Uterus (tissue), 4 donors: Measurements from ENCODE around the gene EMP3. TPM values are rescaled to one million over a fixed set of nuclear protein-coding genes. Genes with fewer than 3 reads are reported as not detected.
"Not testable (repeated sequence)": the region's sequence is repeated elsewhere in the genome, so short reads cannot be mapped to it uniquely, and the experiment has no call there.

Experiments used
- DNase-seq, 2 donors: peaks; one replicate each; pipeline ENCODE4 v3.0.0-alpha.2; 2019 to 2020
- H3K27ac ChIP-seq, 2 donors: fragments of 200-600 bp; sonication (generic); 1 replicate in 1 of 2; 2 replicates in 1 of 2; pipeline ENCODE4 v1.5.1; 2016 to 2018
- H3K27me3 ChIP-seq, 2 donors: fragments of 200-600 bp; sonication (generic); one replicate each; pipeline ENCODE4 v1.5.1; 2018 to 2019; ENCODE audit warnings: control low read depth in 1 of 2
- H3K36me3 ChIP-seq, 2 donors: fragments of 200-600 bp; sonication (generic); one replicate each; pipeline ENCODE4 v1.5.1; 2019; ENCODE audit warnings: control low read depth in 1 of 2
- H3K4me1 ChIP-seq, 2 donors: fragments of 200-600 bp; sonication (generic); one replicate each; pipeline ENCODE4 v1.5.1; 2018 to 2019; ENCODE audit warnings: control low read depth in 1 of 2
- H3K4me3 ChIP-seq, 2 donors: fragments of 200-600 bp; sonication (generic); 1 replicate in 1 of 2; 2 replicates in 1 of 2; pipeline ENCODE4 v1.5.1; 2018 to 2019; ENCODE audit warnings: mild to moderate bottlenecking in 1 of 2
- H3K9me3 ChIP-seq, 2 donors: fragments of 200-600 bp; sonication (generic); one replicate each; pipeline ENCODE4 v1.5.1; 2019; ENCODE audit warnings: control low read depth in 1 of 2
- POLR2A ChIP-seq, 2 donors: fragments of 450-650 bp; IDR thresholded peaks; one replicate each; pipeline ENCODE4 v1.6.1; 2016; ENCODE audit warnings: antibody characterized with exemption in 2 of 2, mild to moderate bottlenecking in 1 of 2, moderate library complexity in 1 of 2
- intact Hi-C: fragments of 100-400 bp; cut with DNase I; formaldehyde crosslinking; loops from one replicate; pipeline ENCODE4 v1.15.1; 2023; ENCODE audit warnings: low total_unique reads
- total RNA-seq, 4 donors: library from RNA; depleted of rRNA in 3 of 4; stranded (reverse); fragments of >200 nt in 3 of 4; gene quantifications; one replicate each; pipeline versions ENCODE4 v1.1.0 to v1.2.4, GENCODE V29; 2014 to 2023
- TF ChIP-seq, protein P1 (sequence below), 4 experiments: fragments of 200-600 bp in 2 of 4; fragments of 450-650 bp in 2 of 4; sonication (generic) in 2 of 4; IDR thresholded peaks; one replicate each; pipeline ENCODE4 v1.5.1; 2016 to 2019; ENCODE audit warnings: antibody characterized with exemption in 4 of 4, mild to moderate bottlenecking in 2 of 4, moderate library complexity in 1 of 4
- donor health status: DM: yes; HTN: yes; CAD: no.

Gene EMP3
- total RNA-seq, 4 donors from 2014 or later, result 23.8 to 147 (median 45.2) TPM

DNA sequence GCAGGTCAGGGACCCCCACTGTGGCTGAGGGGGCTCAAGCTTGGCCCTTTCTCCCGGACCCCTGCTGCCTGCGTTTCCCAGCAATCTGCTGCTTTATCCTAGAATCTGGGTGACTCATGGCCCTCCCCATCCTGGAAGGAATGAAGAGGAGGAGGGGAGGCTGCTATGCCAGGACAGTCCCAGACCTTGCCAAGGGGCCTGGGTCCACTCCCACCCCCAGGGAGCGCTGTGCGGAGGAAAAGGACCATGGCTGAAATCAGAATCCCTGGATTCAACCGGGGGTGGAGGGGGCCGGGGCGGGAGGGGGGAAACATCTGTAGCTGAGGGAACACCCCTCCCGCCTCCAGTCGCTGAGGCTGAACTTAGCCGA lies 35.0 kb upstream of the EMP3 start:
- H3K4me1 ChIP-seq, result no peaks in the 10 kb centered on the region
- H3K27ac ChIP-seq, result peak overlapping the region in 1 of 2 donors; percentile 48
- peak; percentile 28 to 61 for DNase-seq
- H3K27me3 ChIP-seq, result no peaks in the 10 kb centered on the region
- peak overlapping the region in 1 of 2 donors; percentile 17 for H3K4me3 ChIP-seq
- TF ChIP-seq, protein P1, sequence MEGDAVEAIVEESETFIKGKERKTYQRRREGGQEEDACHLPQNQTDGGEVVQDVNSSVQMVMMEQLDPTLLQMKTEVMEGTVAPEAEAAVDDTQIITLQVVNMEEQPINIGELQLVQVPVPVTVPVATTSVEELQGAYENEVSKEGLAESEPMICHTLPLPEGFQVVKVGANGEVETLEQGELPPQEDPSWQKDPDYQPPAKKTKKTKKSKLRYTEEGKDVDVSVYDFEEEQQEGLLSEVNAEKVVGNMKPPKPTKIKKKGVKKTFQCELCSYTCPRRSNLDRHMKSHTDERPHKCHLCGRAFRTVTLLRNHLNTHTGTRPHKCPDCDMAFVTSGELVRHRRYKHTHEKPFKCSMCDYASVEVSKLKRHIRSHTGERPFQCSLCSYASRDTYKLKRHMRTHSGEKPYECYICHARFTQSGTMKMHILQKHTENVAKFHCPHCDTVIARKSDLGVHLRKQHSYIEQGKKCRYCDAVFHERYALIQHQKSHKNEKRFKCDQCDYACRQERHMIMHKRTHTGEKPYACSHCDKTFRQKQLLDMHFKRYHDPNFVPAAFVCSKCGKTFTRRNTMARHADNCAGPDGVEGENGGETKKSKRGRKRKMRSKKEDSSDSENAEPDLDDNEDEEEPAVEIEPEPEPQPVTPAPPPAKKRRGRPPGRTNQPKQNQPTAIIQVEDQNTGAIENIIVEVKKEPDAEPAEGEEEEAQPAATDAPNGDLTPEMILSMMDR (IDR thresholded peaks at IDR 0.05), result no peak
- TF ChIP-seq POLR2A (IDR thresholded peaks at IDR 0.05), result no peak
- no peaks in the 10 kb centered on the region for H3K36me3 ChIP-seq
- no peaks in the 10 kb centered on the region for H3K9me3 ChIP-seq
- intact Hi-C loops, result no loop called here

- no peaks in the 10 kb centered on the region for H3K36me3 ChIP-seq
- H3K9me3 ChIP-seq, result no peaks in the 10 kb centered on the region
- no peaks in the 10 kb centered on the region for H3K27me3 ChIP-seq
- peak overlapping the region; percentile 48 to 60 for H3K27ac ChIP-seq
- TF ChIP-seq, protein P1 (IDR thresholded peaks at IDR 0.05), result peak; percentile 96 to 98 (median 96)
- no peak for TF ChIP-seq POLR2A (IDR thresholded peaks at IDR 0.05)
- peak overlapping the region; percentile 17 to 31 for H3K4me3 ChIP-seq
- peak; percentile 79 to 90 for DNase-seq
- intact Hi-C loops, result no loop called here
- no peaks in the 10 kb centered on the region for H3K4me1 ChIP-seq
Observed at GRCh38 chr19:48290771-48291488, 34.4 kb upstream of the EMP3 start.

GRCh38 chr19:48291489-48291815 lies 33.9 kb upstream of the EMP3 start:
- H3K4me1 ChIP-seq, H3K4me3 ChIP-seq, H3K27ac ChIP-seq, intact Hi-C loops, H3K9me3 ChIP-seq, DNase-seq, H3K27me3 ChIP-seq, H3K36me3 ChIP-seq: not testable (repeated sequence)

DNA sequence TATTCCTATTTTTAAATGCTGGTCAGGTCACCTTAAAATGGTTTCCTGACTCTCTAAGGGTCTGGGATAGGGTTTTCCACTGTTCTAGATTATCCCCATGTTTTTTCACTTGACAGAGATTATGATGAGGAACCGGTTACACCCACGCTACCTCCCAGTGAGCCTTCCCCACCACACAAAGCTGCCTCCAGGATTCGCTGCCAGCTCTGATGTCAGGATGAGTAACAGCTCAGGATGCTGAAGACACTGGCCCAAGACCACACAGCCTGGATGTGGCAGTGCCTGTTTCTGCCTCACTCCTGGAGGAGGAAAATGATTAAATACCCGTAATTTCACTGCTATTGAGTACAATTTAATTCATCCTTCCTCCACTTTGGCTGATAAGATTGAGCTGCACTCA lies 32.6 kb upstream of the EMP3 start:
- no peak overlapping the region for H3K4me3 ChIP-seq
- no peak for TF ChIP-seq POLR2A (IDR thresholded peaks at IDR 0.05)
- TF ChIP-seq, protein P1 (IDR thresholded peaks at IDR 0.05), result no peak
- no peak overlapping the region for H3K27ac ChIP-seq
- intact Hi-C loops, result no loop called here
- H3K4me1 ChIP-seq, result no peaks in the 10 kb centered on the region
- no peaks in the 10 kb centered on the region for H3K36me3 ChIP-seq
- no peaks in the 10 kb centered on the region for H3K27me3 ChIP-seq
- DNase-seq, result no peak
- no peaks in the 10 kb centered on the region for H3K9me3 ChIP-seq

- no peaks in the 10 kb centered on the region for H3K27me3 ChIP-seq
- no peak for DNase-seq
- no peak for TF ChIP-seq POLR2A (IDR thresholded peaks at IDR 0.05)
- H3K4me1 ChIP-seq, result no peaks in the 10 kb centered on the region
- no peak overlapping the region for H3K27ac ChIP-seq
- no peaks in the 10 kb centered on the region for H3K9me3 ChIP-seq
- intact Hi-C loops, result no loop called here
- H3K4me3 ChIP-seq, result no peak overlapping the region
- H3K36me3 ChIP-seq, result no peaks in the 10 kb centered on the region
Observed at GRCh38 chr19:48295458-48295857, 29.9 kb upstream of the EMP3 start.

- intact Hi-C loops, result no loop called here
- H3K4me1 ChIP-seq, result no peaks in the 10 kb centered on the region
Observed at GRCh38 chr19:48296963-48297734, 28.2 kb upstream of the EMP3 start.

More at GRCh38 chr19:48296963-48297734, 28.2 kb upstream of the EMP3 start:
- DNase-seq, result no peak
- TF ChIP-seq POLR2A (IDR thresholded peaks at IDR 0.05), result no peak
- TF ChIP-seq, protein P1 (IDR thresholded peaks at IDR 0.05), result no peak
- H3K36me3 ChIP-seq, result no peaks in the 10 kb centered on the region
- H3K4me3 ChIP-seq, result no peak overlapping the region
- H3K9me3 ChIP-seq, result no peaks in the 10 kb centered on the region
- H3K27ac ChIP-seq, result no peak overlapping the region
- no peaks in the 10 kb centered on the region for H3K27me3 ChIP-seq
